ENCODE measurements around the gene KRTAP9-9.
"Not testable (repeated sequence)": the region's sequence is repeated elsewhere in the genome, so short reads cannot be mapped to it uniquely, and the experiment has no call there.

GRCh38 chr17:41226598-41227095 is 28.5 kb upstream of the KRTAP9-9 start, which contains the start of gene KRTAP9-2:
- TF ChIP-seq CTCF, EP300, POLR2A, POLR2AphosphoS5 (IDR thresholded peaks at IDR 0.05): not testable (repeated sequence)
